Right ventricle myocardium superior (tissue), 1 donor: ENCODE measurements around the gene PHLPP1. TPM values are rescaled to one million over a fixed set of nuclear protein-coding genes. Genes with fewer than 3 reads are reported as not detected.

ENCODE experiments used
- ATAC-seq: fragments of 200-7000 bp; cut with Tn5 transposase; one replicate; pipeline ENCODE4 v1.9.1; 2020; ENCODE audit warnings: mild to moderate bottlenecking; ENCODE audit not compliant: poor library complexity
- DNase-seq: peaks from one replicate; pipeline ENCODE4 v3.0.0-alpha.2; 2020
- intact Hi-C: fragments of 100-400 bp; cut with DNase I; formaldehyde crosslinking; loops from one replicate; pipeline ENCODE4 v1.11.2; 2022
- total RNA-seq: library from RNA; stranded (reverse); fragmentation: NEBNext Ultra II Directional; extraction: Animal tissue kit (Norgen Biotek cat#: 25700); gene quantifications from one replicate; pipeline ENCODE4 v1.2.1, GENCODE V29; 2021
- donor health status: DM: no; HTN: yes; CAD: no; lungs with severe emphysema.

The PHLPP1 gene
- total RNA-seq, 1 donor from 2014 or later, result 6.2 TPM

- intact Hi-C loops, result no loop called here
- DNase-seq (peak; percentile 78), ATAC-seq (no peak)
Observed at GRCh38 chr18:62715759-62716615, 646 bp downstream of the PHLPP1 start.

GRCh38 chr18:62716619-62717168 is 1.4 kb downstream of the PHLPP1 start:
- ATAC-seq (no peak), DNase-seq (peak; percentile 69)
- intact Hi-C loops, result no loop called here

- no peak for DNase-seq
- intact Hi-C loops, result no loop called here
- no peak for ATAC-seq
Observed at GRCh38 chr18:62717169-62717924, 2.0 kb downstream of the PHLPP1 start.

- DNase-seq, result no peak
- ATAC-seq, result no peak
- intact Hi-C loops, result no loop called here
Observed at GRCh38 chr18:62717925-62718800, 2.8 kb downstream of the PHLPP1 start.

DNA sequence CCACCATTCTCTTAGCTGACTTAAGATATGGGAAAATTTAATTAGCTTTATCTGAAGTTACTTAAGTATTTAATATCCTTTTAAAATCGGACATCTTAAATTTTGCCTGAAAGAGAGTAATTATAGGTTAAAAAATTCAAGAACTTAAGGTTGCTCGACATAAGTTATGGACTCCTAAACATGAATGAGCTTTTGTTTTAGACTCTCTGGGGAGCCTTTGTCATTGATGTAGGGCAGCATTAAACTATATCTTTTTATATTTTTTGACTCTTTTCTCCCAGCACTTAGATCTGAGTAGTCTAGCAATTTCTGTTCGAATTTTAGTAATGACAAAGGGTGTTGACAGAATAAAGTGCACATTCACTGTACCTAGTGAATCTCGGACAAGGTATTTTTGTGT is 4.7 kb downstream of the PHLPP1 start:
- ATAC-seq (no peak), DNase-seq (no peak)
- intact Hi-C loops, result no loop called here

DNA sequence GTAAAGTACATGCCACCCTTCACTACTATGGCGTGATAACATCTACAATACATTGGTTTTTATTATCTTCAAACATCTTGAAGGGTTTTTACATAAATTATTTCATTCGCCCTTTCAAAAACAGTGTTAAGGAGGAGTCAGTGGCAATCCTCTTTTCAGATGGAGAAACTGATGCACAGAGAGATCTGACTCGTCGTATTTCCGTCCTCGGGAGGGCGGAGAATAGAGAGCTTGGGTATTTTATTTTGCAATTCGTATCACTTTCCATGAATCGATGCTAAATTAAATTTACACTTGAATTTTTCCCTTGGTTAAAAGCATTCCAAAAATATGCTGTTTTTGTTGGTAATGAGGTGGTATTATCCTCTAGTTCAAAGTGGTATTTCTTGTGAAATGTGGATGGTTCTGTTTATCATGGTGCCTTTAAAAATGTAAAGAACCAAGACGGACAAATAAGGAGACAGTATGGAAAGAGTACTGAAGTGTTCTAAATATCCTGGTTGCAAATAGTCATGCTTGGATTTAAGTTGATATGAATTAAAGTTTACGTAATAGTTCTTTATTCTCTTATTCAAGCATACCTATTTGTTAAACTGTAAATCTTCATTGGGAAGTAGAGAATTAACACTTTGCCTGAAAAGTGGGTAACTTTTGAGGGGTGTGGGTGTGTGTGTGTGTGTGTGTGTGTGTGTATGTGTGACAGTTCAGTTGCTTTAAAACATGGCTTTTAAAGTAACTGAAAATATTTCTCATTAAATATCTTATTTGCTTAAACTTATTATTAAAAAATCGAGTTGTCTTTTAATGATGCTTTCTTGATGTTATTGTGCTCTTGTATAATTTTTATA is 5.6 kb downstream of the PHLPP1 start:
- intact Hi-C loops, result no loop called here
- no peak for ATAC-seq

DNA sequence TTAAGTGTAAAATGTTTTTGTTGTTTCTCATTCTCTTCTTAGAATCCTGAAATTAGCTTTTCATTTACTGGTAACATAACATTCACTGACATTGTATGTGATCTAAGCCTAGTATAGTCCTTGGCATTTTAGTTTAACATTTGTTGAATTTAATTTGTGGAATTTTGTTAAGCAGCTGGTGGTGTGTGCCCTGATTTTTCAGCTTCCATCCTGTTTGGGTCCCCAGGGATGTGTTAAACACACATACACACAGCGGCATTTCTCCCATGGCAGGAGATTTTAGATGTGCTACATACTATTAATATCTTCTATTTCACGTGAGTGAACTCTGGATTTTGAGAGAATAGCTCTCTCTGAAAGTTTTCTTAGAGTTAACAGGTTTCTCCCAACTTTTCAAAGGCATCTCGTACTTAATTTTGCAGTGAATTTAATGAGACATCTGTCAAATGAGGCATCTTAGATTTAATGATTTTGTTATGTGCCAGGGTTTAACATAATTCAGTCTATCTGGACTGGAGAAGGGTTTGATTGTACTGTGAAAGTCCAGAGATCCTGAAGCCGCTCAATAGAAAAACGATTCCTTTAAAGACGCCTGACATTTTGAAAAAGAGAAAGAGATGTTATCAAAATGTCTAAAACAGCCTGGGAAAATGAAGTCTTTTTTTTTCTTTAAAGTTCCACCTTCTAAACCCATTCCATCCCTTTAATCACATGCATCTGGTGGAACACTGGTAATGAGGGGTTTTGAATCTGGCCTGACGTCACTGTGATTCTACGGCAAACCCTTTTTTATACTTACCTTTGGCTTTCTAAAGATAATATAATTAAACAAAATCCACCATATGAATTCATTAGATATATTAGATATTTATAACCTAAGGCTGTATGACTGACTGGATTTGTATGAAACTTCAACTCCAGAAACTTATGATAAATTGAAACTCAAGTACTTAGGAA is 6.8 kb downstream of the PHLPP1 start:
- DNase-seq (no peak), ATAC-seq (no peak)
- intact Hi-C loops, result no loop called here

More for the DNA sequence above, 5.6 kb downstream of the PHLPP1 start:
- DNase-seq, result no peak

DNA sequence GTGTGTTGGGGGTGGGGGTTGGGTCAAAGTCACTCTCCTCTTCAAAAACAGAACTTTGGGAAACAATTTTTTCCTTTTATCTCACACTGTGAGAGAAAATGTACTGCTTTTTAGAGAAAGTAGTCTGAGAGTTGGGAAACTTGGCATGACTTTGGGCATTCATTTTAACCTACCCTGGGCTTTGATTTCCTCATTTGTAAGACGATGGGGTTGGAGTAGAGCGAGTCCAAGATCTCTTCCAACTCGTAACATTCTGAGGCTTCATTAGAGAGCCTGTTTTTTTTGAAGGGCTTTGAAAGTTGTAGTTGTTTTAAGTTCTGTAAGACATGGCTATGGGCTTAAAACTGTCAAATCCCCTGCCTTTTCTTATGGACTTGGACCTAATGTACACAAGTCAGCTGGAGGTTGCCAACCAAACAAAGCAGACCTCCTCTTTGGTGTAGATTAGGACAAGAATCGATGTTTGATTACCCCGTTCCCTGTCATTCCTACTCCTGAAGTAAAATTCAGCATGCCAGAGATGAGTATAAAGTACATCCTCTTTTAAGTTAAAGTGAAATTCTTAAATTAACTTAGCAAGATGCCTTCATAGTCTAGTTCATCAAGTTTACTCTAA is 8.4 kb downstream of the PHLPP1 start:
- peak; percentile 45 for ATAC-seq
- intact Hi-C loops, result no loop called here
- no peak for DNase-seq

GRCh38 chr18:62725896-62726295 is 10.6 kb downstream of the PHLPP1 start:
- DNase-seq (no peak), ATAC-seq (no peak)
- intact Hi-C loops, result no loop called here

DNA sequence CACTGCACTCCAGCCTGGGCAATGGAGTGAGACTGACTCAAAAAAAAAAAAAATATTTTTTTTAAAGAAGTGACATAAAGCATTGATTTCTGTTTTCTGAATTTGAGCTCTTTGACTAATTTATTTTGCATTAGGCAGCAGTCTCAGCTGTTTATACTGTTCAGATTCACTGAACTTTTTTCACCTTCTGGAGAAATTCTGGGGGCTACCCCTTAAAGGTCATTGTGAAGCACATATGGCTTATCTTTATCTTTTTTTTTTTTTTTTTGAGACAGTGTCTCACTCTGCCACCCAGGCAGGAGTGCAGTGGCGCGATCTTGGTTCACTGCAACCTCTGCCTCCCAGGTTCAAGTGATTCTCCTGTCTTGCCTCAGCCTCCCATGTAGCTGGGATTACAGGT is 12.9 kb downstream of the PHLPP1 start:
- intact Hi-C loops, result no loop called here
- ATAC-seq, result no peak
- no peak for DNase-seq

DNA sequence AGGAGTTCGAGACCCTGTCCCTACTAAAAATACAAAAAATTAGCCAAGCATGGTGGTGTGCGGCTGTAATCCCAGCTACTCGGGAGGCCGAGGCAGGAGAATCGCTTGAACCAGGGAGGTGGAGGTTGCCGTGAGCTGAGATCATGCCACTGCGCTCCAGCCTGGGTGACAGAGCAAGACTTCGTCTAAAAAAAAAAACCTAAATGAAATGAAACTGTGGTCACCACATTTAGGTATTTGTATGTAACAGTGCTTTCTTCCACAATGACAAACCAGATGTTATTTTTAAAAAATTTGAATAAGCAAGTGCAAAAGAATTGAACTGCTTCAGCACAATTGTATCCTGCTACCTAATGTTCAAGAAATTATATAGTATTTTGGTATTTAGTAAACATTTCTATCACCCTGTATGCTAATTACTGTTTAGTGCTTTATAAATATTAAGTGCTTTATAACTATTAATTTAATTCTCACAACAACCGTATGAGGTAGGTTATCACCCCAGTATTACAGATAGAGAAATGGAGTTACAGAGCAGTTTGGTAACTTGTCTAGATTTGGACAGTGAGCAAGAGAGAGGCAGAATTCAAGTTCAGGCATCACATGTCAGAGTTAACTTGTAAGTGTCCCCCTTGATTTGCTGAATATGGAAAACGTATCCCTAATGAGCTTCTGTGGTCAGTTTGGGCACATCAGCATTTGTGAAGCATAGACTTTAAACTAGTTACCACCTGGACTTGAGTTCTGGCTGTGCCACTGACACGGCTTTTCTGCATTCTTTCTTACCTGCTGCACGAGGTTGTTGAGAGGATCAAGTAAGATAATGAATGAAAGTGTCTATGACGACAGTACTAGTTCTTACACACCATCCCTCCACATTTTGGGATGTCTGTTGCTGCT is 14.4 kb downstream of the PHLPP1 start:
- no peak for ATAC-seq
- intact Hi-C loops, result no loop called here
- no peak for DNase-seq

DNA sequence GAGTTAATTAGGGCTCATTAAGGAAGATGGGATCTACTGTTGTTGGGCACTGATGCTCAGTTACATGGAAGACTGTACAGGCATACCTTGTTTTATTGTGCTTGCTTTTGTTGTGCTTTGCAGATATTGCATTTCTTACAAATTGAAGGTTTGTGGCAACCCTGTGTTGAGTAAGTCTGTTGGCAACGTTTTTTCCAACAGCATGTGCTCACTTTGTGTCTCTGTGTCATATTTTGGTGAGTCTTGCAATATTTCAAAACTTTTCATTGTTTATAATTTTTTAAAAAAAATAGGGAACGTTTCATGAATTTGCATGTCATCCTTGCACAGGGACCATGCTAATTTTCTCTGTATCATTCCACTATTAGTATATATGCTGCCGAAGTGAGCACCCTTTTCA is 15.6 kb downstream of the PHLPP1 start:
- intact Hi-C loops, result no loop called here
- DNase-seq (no peak), ATAC-seq (no peak)

DNA sequence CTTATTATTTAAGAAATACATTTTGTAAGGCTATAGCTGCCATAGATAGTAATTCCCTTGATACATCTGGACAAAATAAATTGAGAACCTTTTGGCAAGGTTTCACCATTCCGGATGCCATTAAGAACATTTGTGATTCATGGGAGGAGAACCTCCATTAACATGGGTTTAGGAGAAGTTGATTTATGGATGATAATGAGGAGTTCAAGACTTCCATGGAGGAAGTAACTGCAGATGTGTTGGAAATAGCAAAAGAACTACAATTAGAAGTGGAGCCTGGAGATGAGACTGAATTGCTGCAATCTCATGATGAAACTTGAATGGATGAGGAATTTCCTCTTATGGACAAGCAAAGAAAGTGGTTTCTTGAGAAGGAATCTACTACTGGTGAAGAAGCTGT is 17.3 kb downstream of the PHLPP1 start:
- ATAC-seq (no peak), DNase-seq (no peak)
- intact Hi-C loops, result no loop called here

DNA sequence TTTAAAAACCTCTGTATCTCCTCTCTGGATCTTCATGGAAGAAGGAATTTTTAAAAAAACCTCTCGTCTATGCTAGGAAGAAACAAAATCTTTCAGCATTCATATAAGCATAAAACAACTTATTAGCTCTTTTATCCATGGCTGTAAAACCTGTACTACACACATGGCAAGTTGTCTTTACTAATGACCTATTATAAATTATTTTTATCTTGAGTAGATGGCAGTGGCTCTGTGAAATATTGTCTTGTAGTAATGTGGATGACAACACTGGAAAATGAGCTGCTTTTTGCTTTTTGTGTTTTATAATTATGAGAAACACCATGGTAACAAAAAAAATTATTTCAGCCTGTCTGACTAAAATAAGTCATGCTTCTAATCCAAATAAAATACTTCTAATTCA is 18.9 kb downstream of the PHLPP1 start:
- intact Hi-C loops, result no loop called here
- DNase-seq (no peak), ATAC-seq (no peak)

DNA sequence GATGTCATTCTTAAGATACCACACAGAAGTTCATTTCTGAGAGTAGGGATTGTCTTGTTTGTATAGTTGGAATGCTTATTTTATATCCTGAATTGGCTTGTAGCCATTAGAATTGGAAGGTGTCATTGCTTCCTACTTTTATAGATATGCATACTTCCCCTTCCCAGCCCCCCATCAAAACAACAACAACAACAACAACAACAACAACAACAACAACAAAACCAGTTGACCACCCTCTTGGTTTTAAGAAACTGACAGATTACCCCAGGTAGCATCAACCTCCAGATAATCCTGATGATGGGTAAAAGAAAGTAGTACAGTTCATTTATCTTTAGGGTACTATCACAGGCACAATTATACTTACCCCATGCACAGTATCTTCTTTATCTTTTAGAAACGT is 20.0 kb downstream of the PHLPP1 start:
- DNase-seq (no peak), ATAC-seq (no peak)
- intact Hi-C loops, result no loop called here
